ENCODE results near the gene PCDHGC5. TPM values are rescaled to one million over a fixed set of nuclear protein-coding genes. Genes with fewer than 3 reads are reported as not detected.

The PCDHGC5 gene
- 1 to 10 TPM in 3 of 4 donors, under 1 TPM in 1; 0.26 to 1.7 (median 1.5) TPM for total RNA-seq

GRCh38 chr5:141488591-141489561 lies at the start of gene PCDHGC5:
Gene PCDHGC5, plus strand, starts transcription at chr5:141489081. Its CDS starts 160 bp downstream, at chr5:141489241.
- WGBS, 2 donors, result 31 to 45% methylated on average over 5 to 11 of the region's 14 CpGs
- Histone ChIP-seq H3K4me1 (peaks cover 26 to 69% (median 31%) of the 10 kb centered on the region in 3 donors), H3K27ac (peak within 1 kb of the TSS in 1 of 4 donors; percentile 23), H3K27me3 (peaks cover 0 to 34% (median 0%) of the 10 kb centered on the region in 4 donors), H3K4me3 (no peak within 1 kb of the TSS), H3K9me3 (no peaks in the 10 kb centered on the region), H3K36me3 (peaks cover 0 to 69% (median 0%) of the 10 kb centered on the region in 3 donors)
- no peak for DNase-seq
- intact Hi-C loops (cut with DNase I), result no loop called here
- no peak for TF ChIP-seq POLR2A (IDR thresholded peaks at IDR 0.05)
- no peak for TF ChIP-seq CTCF (IDR thresholded peaks at IDR 0.05)

DNA sequence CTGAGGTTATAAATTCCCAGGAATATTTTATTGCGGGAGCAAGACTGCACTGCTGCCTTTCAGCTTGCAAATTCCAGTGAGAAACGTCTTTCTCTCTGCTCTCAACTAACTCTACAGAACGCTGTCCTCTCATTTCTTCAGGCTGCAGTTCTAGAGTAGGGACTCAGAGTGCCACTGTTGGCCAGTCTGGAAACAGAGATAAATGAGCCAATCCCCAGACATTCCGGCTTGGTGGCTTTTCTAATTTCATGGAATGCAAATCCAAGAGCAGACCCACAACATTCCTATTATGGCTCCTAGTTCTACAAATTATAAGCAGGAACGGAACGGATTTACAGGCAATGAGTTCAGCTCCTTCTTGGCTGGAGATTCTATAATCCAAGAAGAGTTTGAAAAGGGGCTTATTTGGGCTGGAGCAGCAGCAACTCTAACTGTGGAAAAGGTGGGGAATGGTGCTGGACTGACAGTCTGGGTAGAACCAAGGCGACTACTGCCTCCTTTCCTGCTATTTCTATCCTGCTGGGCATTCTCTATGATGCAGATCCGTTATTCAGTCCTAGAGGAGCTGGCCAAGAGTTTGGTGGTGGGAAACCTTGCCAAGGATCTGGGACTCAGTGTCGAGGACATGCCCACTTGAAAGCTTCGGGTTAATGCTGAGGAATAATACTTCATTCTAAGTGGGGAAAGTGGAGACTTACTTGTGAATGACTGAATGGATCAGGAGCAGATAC lies 49.3 kb upstream of the PCDHGC5 start:
- H3K9me3 ChIP-seq, result peaks cover 5 to 89% (median 53%) of the 10 kb centered on the region in 3 donors
- H3K4me3 ChIP-seq, result no peak overlapping the region
- DNase-seq, result no peak
- H3K36me3 ChIP-seq, result no peaks in the 10 kb centered on the region
- H3K27ac ChIP-seq, result no peak overlapping the region
- intact Hi-C loops (cut with DNase I), result no loop called here
- 63 to 71% methylated on average over 10 of the region's 10 CpGs for WGBS, 2 donors
- H3K4me1 ChIP-seq, result no peaks in the 10 kb centered on the region
- no peaks in the 10 kb centered on the region for H3K27me3 ChIP-seq
- TF ChIP-seq CTCF (IDR thresholded peaks at IDR 0.05), result no peak
- no peak for TF ChIP-seq POLR2A (IDR thresholded peaks at IDR 0.05)

DNA sequence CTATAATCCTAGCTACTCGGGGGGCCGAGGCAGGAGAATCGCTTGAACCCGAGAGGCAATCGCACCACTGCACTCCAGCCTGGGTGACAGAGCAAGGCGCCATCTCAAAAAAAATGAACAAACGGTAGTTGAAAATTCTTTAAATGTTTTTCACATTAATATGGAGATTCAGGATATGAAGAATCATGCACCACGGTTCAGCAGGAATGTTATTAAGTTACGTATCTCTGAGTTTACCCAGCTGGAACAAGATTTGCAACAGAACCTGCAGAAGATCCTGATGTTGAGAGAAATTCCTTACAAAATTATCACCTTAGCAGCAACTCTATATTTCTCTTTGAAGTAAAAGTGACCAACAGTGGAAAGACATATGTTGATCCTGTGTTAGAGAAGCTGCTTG lies 48.5 kb upstream of the PCDHGC5 start:
- peaks cover 5 to 81% (median 53%) of the 10 kb centered on the region in 3 donors for H3K9me3 ChIP-seq

DNA sequence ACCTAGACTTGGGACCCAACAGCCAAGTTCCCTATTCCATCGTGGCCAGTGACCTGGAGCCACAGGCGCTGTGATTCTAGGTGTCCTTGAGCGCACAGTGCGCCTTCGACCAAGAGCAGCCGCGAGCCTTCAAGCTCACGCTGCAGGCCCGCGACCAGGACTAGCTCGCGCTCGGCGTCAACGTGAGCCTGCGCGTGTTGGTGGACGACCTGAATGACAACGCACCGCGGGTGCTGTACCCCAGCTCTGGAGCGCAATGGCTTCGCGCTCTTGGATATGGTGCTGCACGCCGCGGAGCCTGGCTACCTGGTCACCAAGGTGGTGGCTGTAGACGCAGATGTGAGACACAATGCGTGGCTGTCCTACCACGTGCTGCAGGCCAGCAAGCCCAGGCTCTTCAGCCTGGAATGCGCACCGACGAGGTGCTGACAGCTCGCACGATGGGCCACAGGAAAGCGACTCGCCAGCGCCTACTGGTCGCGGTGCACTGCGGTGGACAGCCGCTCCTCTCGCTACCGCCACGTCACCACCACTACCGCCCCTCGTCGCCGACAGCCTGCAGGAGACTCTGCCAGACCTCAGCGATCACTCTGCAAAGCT lies 47.2 kb upstream of the PCDHGC5 start:
- Histone ChIP-seq H3K27me3 (no peaks in the 10 kb centered on the region), H3K27ac (no peak overlapping the region), H3K4me3 (no peak overlapping the region), H3K4me1 (no peaks in the 10 kb centered on the region), H3K36me3 (no peaks in the 10 kb centered on the region), H3K9me3 (peaks cover 5 to 72% (median 46%) of the 10 kb centered on the region in 3 donors)
- WGBS, 2 donors, result 50 to 68% methylated on average over 17 to 36 of the region's 50 CpGs
- TF ChIP-seq POLR2A (IDR thresholded peaks at IDR 0.05) (no peak), CTCF (IDR thresholded peaks at IDR 0.05) (no peak)
- DNase-seq, result no peak
- intact Hi-C loops (cut with DNase I), result no loop called here

More for the DNA sequence above, 48.5 kb upstream of the PCDHGC5 start:
- Histone ChIP-seq H3K27me3 (no peaks in the 10 kb centered on the region), H3K36me3 (no peaks in the 10 kb centered on the region), H3K4me1 (no peaks in the 10 kb centered on the region), H3K27ac (no peak overlapping the region), H3K4me3 (no peak overlapping the region)
- intact Hi-C loops (cut with DNase I), result no loop called here
- no peak for TF ChIP-seq CTCF (IDR thresholded peaks at IDR 0.05)
- no peak for TF ChIP-seq POLR2A (IDR thresholded peaks at IDR 0.05)
- 92 to 93% methylated on average over 9 of the region's 9 CpGs for WGBS, 2 donors
- no peak for DNase-seq
